Thyroid gland (tissue), 4 donors: ENCODE data around the gene CRPPA.
"Not testable (repeated sequence)": the region's sequence is repeated elsewhere in the genome, so short reads cannot be mapped to it uniquely, and the experiment has no call there.

Experiments
- CTCF ChIP-seq, 6 experiments: fragments of 200-600 bp in 3 of 6; fragments of 450-650 bp in 3 of 6; sonication (generic) in 3 of 6; IDR thresholded peaks; one replicate each; pipeline ENCODE4 v1.5.1; 2016 to 2019; ENCODE audit warnings: antibody characterized with exemption in 6 of 6, mild to moderate bottlenecking in 2 of 6, inconsistent platforms in 1 of 6, moderate library complexity in 1 of 6
- POLR2A ChIP-seq, 2 donors: fragments of 450-650 bp; IDR thresholded peaks; one replicate each; pipeline ENCODE4 v1.6.1; 2017; ENCODE audit warnings: antibody characterized with exemption in 2 of 2, mild to moderate bottlenecking in 2 of 2, moderate library complexity in 1 of 2

GRCh38 chr7:16383103-16383502, 38.2 kb downstream of the CRPPA start:
- not testable (repeated sequence) for TF ChIP-seq CTCF, POLR2A (IDR thresholded peaks at IDR 0.05)
